ENCODE results near the gene RFNG. TPM values are rescaled to one million over a fixed set of nuclear protein-coding genes. Genes with fewer than 3 reads are reported as not detected.

RFNG gene
- total and polyA plus RNA-seq, 2 donors (not counting 1 experiment from before 2014, with no cell fraction given): 30.1 to 44.5 TPM

DNA sequence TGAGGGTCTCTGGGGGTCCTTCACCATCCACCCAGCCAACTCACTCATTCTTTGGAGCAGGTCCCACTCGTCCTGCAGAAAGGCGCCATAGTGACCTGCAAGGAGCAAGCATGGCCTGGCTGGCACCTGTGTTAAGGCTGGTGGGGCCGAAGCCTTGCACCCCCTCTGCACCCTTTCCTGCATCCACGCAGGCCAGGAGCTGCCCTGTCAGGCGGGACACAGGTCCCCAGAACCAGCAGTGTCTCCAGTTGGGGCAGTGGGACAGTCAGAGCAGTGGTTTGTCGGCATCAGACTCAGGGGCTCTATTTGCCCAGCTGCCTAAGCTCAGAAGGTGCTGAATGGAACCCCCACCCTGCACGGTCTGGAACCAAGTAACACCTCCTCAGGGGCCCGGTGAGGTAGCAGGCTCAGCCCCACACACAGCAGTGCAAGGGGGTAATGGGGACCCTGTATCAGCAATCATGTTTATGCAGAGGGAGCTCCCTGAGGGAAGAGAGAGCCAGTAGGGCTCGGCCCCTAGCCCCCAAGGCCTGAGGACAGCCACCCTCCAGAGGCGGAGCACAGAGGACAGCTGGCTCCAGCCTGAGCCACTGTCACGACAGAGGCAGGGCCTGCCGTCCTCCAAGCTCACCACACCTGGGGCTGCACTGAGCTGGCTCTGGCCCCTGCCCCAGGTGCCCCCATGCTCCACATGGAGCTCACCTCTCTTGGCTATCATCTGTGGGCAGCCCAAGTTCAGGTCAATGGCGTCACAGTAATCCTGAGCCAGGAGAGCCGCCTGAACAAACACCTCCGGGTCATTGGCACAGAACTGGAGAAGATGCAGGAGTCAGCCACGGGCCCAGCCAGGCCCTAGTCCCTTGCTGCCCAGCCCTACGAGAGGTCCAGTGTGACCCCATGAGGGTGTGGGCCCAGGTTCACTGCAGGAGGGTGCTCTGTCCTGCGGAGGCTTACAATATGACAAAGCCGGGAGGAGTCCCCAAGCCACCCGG lies 12.1 kb upstream of the RFNG start:
- no peak for DNase-seq
- Histone ChIP-seq H3K79me2 (ENCODE audit: control insufficient read depth, insufficient read depth, low read length) (peaks cover 12% of the 10 kb centered on the region), H4K20me1 (ENCODE audit: control insufficient read depth, insufficient read depth, low read length, poor library complexity, severe bottlenecking) (peaks cover 8% of the 10 kb centered on the region), H3K4me2 (replicated peaks; ENCODE audit: low read depth, low read length, poor library complexity, severe bottlenecking) (peak overlapping the region; percentile 85), H3K27ac (ENCODE audit: low read length in 2 of 2) (no peak overlapping the region), H3K4me1 (ENCODE audit: control insufficient read depth in 2 of 2, insufficient read depth in 2 of 2, low read length in 2 of 2) (peaks cover 16 to 26% of the 10 kb centered on the region in 2 donors), H3K4me3 (ENCODE audit: control extremely low read depth in 1 of 5, extremely low read depth in 1 of 5, insufficient read depth in 1 of 5, low read depth in 2 of 5, low read length in 4 of 5) (peak overlapping the region in 1 of 5 experiments; percentile 76), H3K9me3 (ENCODE audit: control extremely low read depth in 1 of 3, control insufficient read depth in 2 of 3, insufficient read depth in 1 of 3, low read length in 2 of 3) (no peaks in the 10 kb centered on the region), H2AFZ (ENCODE audit: insufficient read depth, low read depth, low read length, poor library complexity, severe bottlenecking) (no peak overlapping the region), H3K9ac (ENCODE audit: low read length) (no peak overlapping the region), H3K36me3 (replicated peaks in 1 of 2; ENCODE audit: control extremely low read depth in 1 of 2, control insufficient read depth in 1 of 2, extremely low read depth in 1 of 2, insufficient read depth in 2 of 2, low read length in 1 of 2) (peaks cover 0 to 29% of the 10 kb centered on the region in 2 experiments), H3K27me3 (replicated peaks in 1 of 4; ENCODE audit: control extremely low read depth in 1 of 4, control insufficient read depth in 3 of 4, insufficient read depth in 4 of 4, low read length in 3 of 4) (no peaks in the 10 kb centered on the region)
- ATAC-seq (ENCODE audit: low read depth): no peak
- ChIA-PET POLR2A (interaction anchor here (0.6 kb wide), 1 partner anchor 11 kb away, joined by 3 read pairs; no protein-coding TSS in a partner anchor), CTCF (interaction anchor here (1.1 kb wide), 1 partner anchor 26 kb away, joined by 4 read pairs; the partner anchor contains the start of gene DCXR)
- H3K27ac Mint-ChIP-seq: peak overlapping the region; percentile 53
- intact Hi-C loops (cut with micrococcal nuclease): no loop called here
- WGBS (ENCODE audit: insufficient coverage): 94% methylated on average over 18 of the region's 20 CpGs
- peak overlapping the region; percentile 69 for H3K4me3 Mint-ChIP-seq
- H3K9me3 Mint-ChIP-seq (ENCODE audit: insufficient read depth): no peaks in the 10 kb centered on the region
- no peaks in the 10 kb centered on the region for H3K27me3 Mint-ChIP-seq
- peaks cover 15% of the 10 kb centered on the region for H3K4me1 Mint-ChIP-seq
- TF ChIP-seq EZH2 (IDR thresholded peaks at IDR 0.05; ENCODE audit: borderline replicate concordance, insufficient read depth, low read depth, low read length, poor library complexity, severe bottlenecking): no peak
- TF ChIP-seq, protein P1, sequence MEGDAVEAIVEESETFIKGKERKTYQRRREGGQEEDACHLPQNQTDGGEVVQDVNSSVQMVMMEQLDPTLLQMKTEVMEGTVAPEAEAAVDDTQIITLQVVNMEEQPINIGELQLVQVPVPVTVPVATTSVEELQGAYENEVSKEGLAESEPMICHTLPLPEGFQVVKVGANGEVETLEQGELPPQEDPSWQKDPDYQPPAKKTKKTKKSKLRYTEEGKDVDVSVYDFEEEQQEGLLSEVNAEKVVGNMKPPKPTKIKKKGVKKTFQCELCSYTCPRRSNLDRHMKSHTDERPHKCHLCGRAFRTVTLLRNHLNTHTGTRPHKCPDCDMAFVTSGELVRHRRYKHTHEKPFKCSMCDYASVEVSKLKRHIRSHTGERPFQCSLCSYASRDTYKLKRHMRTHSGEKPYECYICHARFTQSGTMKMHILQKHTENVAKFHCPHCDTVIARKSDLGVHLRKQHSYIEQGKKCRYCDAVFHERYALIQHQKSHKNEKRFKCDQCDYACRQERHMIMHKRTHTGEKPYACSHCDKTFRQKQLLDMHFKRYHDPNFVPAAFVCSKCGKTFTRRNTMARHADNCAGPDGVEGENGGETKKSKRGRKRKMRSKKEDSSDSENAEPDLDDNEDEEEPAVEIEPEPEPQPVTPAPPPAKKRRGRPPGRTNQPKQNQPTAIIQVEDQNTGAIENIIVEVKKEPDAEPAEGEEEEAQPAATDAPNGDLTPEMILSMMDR (IDR thresholded peaks at IDR 0.05): no peak

DNA sequence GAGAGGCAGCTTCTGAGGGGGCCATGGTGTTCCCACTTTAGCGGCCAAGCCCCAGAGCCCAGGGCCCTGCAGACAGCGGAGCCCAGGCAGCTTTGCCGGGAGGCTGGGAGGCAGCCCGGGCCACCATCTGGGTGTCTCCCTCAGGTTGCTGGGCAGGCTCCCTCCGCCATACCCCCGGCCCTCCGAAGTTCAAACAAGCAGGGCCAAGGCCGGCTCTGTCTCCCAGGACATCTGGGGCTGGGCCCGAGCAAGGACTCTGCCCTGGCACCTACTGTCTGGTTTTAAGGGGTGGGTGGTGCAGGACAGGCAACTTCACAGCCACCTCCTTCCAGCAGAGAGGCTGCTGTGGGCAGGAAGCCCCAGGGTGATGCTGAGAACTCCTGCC lies 11.4 kb upstream of the RFNG start:
- ChIA-PET CTCF (no interaction called here), POLR2A (no interaction called here)
- Histone ChIP-seq H3K27me3 (replicated peaks in 1 of 4; ENCODE audit: control extremely low read depth in 1 of 4, control insufficient read depth in 3 of 4, insufficient read depth in 4 of 4, low read length in 3 of 4) (no peaks in the 10 kb centered on the region), H4K20me1 (ENCODE audit: control insufficient read depth, insufficient read depth, low read length, poor library complexity, severe bottlenecking) (peaks cover 8% of the 10 kb centered on the region), H2AFZ (ENCODE audit: insufficient read depth, low read depth, low read length, poor library complexity, severe bottlenecking) (no peak overlapping the region), H3K9ac (ENCODE audit: low read length) (no peak overlapping the region), H3K4me1 (ENCODE audit: control insufficient read depth in 2 of 2, insufficient read depth in 2 of 2, low read length in 2 of 2) (peaks cover 16 to 26% of the 10 kb centered on the region in 2 donors), H3K4me2 (replicated peaks; ENCODE audit: low read depth, low read length, poor library complexity, severe bottlenecking) (no peak overlapping the region), H3K27ac (ENCODE audit: low read length in 2 of 2) (no peak overlapping the region), H3K9me3 (ENCODE audit: control extremely low read depth in 1 of 3, control insufficient read depth in 2 of 3, insufficient read depth in 1 of 3, low read length in 2 of 3) (no peaks in the 10 kb centered on the region), H3K4me3 (ENCODE audit: control extremely low read depth in 1 of 5, extremely low read depth in 1 of 5, insufficient read depth in 1 of 5, low read depth in 2 of 5, low read length in 4 of 5) (no peak overlapping the region), H3K79me2 (ENCODE audit: control insufficient read depth, insufficient read depth, low read length) (peaks cover 12% of the 10 kb centered on the region), H3K36me3 (replicated peaks in 1 of 2; ENCODE audit: control extremely low read depth in 1 of 2, control insufficient read depth in 1 of 2, extremely low read depth in 1 of 2, insufficient read depth in 2 of 2, low read length in 1 of 2) (peaks cover 0 to 32% of the 10 kb centered on the region in 2 experiments)
- intact Hi-C loops (cut with micrococcal nuclease): no loop called here
- 96% methylated on average over 8 of the region's 9 CpGs for WGBS (ENCODE audit: insufficient coverage)
- H3K4me1 Mint-ChIP-seq: peaks cover 15% of the 10 kb centered on the region
- H3K9me3 Mint-ChIP-seq (ENCODE audit: insufficient read depth): no peaks in the 10 kb centered on the region
- DNase-seq (no peak), ATAC-seq (ENCODE audit: low read depth) (no peak)
- TF ChIP-seq, protein P1 (IDR thresholded peaks at IDR 0.05): no peak
- TF ChIP-seq EZH2 (IDR thresholded peaks at IDR 0.05; ENCODE audit: borderline replicate concordance, insufficient read depth, low read depth, low read length, poor library complexity, severe bottlenecking): no peak
- H3K27ac Mint-ChIP-seq: no peak overlapping the region
- no peaks in the 10 kb centered on the region for H3K27me3 Mint-ChIP-seq
- H3K4me3 Mint-ChIP-seq: no peak overlapping the region
